Measurements from ENCODE around the gene SSBP2.
"Not testable (repeated sequence)": the region's sequence is repeated elsewhere in the genome, so short reads cannot be mapped to it uniquely, and the experiment has no call there.

The SSBP2 gene

DNA sequence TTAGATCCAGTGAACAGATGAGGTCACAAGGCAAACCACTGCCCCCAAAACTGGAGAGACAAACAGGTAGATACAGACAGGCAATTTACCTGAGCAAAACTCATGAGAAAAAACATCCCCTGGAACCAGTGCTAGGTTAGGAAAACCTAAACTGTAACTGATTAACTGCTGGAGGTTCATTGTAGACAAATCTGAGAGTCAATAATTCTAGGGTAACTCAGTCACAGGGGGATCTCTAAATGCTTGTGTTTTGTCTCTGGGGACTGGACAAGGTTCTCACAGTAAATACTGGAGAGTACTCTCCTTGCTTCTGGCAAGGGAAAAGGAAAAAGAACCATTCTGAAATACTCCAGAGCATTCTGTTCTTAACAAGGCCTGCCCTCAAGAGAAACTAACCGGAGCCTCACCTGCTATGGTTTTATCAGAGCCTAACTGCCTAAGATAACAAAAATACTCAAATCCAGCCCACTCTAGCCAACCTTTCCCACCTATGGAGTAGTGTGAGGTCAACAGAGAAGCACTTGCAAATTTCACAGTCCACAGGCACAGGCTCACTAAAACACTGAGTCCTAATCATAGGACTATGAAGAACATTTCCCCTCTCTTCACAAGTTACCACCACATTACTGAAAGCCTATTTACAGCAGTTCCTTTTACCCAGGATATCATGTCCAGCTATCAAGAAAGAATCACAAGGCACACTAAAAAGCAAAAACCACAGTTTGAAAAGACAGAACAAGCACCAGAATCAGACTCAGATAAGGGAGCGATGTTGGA, 217.1 kb downstream of the SSBP2 start:
- no peak for ATAC-seq
- DNase-seq (ENCODE audit: low spot score in 2 of 2): no peak
- no peaks in the 10 kb centered on the region for H3K4me1 Mint-ChIP-seq
- no peak overlapping the region for H3K27ac Mint-ChIP-seq
- no peaks in the 10 kb centered on the region for H3K36me3 Mint-ChIP-seq
- H3K9me3 Mint-ChIP-seq: no peaks in the 10 kb centered on the region
- no peak overlapping the region for H3K4me3 Mint-ChIP-seq

DNA sequence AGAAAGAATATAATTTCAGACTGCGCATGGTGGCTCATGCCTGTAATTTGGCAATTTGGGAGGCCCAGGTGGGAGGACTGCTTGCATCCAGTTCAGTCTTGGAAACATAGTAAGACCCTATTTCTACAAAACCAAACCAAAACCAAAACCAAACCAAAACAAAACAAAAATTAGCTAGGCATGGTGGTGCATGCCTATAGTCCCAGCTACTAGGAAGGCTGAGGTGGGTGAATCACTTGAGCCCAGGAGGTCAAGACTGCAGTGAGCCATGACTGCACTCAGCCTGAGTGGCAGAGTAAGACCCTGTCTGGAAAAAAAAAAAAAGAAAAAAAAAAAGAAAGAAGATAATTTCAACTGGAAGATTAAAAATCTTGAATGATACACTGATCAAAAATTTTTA, 220.0 kb downstream of the SSBP2 start:
- H3K4me1 Mint-ChIP-seq: no peaks in the 10 kb centered on the region
- no peak overlapping the region for H3K27ac Mint-ChIP-seq
- no peaks in the 10 kb centered on the region for H3K36me3 Mint-ChIP-seq
- ATAC-seq: peak; percentile 43
- H3K4me3 Mint-ChIP-seq: no peak overlapping the region
- no peaks in the 10 kb centered on the region for H3K9me3 Mint-ChIP-seq
- DNase-seq (ENCODE audit: low spot score in 2 of 2): no peak

DNA sequence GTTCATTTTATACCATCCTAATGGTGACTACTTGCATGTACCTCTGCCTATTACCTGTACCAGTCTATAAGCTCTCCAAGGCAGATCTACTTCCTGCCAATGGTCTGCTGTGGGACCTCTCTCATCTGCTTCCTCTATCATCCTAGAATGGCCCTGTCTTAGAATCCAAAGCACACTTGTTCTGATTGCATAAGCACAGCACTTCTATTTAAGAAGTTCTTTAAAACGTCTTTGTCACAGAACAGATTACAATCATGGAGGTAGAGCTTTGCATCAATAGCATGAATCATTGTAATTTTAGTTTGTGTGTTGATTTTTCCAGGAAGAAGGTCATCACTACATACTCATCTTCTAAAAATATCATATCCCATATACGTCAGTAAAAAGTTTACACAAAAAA, 225.2 kb downstream of the SSBP2 start:
- H3K9me3 Mint-ChIP-seq: no peaks in the 10 kb centered on the region
- peaks cover 7% of the 10 kb centered on the region for H3K4me1 Mint-ChIP-seq
- DNase-seq (ENCODE audit: low spot score in 2 of 2) (no peak), ATAC-seq (peak; percentile 74)
- no peak overlapping the region for H3K4me3 Mint-ChIP-seq
- peak overlapping the region; percentile 45 for H3K27ac Mint-ChIP-seq
- no peaks in the 10 kb centered on the region for H3K36me3 Mint-ChIP-seq

DNA sequence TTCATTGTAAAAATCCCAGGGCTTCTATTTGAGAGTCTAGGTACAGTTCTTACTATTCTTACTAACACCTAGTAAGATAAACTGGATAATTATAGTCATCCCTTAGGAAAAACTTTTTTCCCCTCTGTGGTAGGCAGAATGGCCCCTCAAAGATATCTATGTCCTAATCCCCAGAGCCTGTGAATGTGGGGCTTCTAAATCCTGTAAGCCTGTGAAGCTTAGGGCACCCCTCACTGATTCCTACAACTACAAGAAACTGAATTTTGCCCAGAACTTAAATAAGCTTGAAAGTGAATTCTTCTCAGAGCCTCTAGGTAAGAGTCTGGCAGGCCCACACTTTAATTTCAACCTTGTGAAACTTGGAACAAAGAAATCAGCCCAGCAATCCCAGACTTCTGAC, 226.9 kb downstream of the SSBP2 start:
- Mint-ChIP-seq H3K36me3 (no peaks in the 10 kb centered on the region), H3K4me3 (no peak overlapping the region), H3K4me1 (peaks cover 7% of the 10 kb centered on the region), H3K27ac (no peak overlapping the region), H3K9me3 (no peaks in the 10 kb centered on the region)
- ATAC-seq: no peak
- DNase-seq (ENCODE audit: low spot score in 2 of 2): no peak

DNA sequence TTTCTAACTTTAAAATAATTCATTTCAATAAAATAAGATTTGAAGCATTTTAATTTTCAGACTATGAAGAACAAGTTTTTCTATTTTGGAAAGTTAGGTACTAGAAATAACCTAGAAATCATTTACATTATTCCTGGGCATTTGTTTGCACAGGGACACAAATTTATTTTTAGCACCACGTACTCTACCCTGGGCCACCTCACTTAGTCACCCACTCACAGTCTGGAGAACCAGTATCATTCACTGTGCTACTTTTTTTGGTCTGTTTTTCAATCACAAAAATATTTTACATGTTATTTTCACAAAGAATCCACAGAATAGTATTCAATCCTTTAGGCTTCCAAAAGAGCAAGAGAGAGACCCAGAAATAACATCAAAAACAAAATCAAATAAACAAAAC, 228.3 kb downstream of the SSBP2 start:
- no peak for ATAC-seq
- no peak overlapping the region for H3K27ac Mint-ChIP-seq
- DNase-seq (ENCODE audit: low spot score in 2 of 2): no peak
- H3K4me3 Mint-ChIP-seq: no peak overlapping the region
- no peaks in the 10 kb centered on the region for H3K9me3 Mint-ChIP-seq
- no peaks in the 10 kb centered on the region for H3K36me3 Mint-ChIP-seq
- H3K4me1 Mint-ChIP-seq: peaks cover 7% of the 10 kb centered on the region

DNA sequence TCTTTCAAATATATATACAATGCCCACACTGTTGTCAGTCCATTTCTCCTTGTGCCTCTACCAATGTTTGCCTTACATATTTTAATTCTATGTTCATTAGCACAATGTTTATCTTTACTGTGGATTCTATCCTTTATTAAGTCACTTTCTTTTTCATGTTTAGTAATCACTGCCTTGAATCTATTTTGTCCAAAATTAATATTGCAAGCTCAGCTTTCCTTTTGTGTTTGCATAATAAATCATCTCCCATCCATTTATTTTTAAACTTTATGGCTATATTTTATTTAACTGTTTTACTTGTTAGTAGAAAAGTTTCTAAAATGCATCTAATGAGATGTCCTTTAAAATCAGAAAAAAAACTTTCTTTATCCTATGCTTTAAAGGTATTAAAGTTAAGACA, 230.1 kb downstream of the SSBP2 start:
- Mint-ChIP-seq H3K4me3 (no peak overlapping the region), H3K36me3 (no peaks in the 10 kb centered on the region), H3K4me1 (peaks cover 6% of the 10 kb centered on the region), H3K9me3 (no peaks in the 10 kb centered on the region), H3K27ac (no peak overlapping the region)
- no peak for ATAC-seq
- DNase-seq (ENCODE audit: low spot score in 2 of 2): no peak

DNA sequence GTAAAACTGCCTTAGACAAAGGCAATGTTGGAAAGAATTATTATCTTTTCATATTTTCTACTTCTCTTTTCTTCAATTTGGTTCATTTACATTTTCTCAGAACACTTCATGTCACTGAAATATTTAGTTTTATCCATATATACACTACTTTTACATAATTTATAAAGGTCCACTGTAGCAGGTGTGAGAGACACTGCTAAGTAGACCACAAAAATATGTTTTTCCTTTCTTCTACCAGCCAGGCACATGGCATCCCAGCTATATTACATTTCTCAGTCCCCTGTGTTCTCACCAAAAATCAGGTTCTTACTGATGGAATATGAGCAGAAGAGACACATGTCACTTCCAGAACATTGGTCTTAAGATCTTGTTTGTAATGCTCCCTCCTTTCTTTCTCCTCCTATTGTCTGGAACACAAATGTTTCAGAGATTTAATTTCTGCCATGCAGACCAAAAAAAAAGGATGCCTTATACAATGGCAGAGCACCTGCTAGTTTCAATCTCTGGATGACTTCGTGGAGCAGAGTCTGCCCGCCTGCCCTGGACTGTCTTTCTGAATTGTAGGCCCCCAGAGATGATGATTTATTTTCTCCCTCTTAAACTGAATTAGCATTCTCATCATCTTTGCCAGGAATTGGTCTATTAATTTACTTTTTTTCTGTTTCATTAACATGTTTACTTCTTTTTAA, 231.5 kb downstream of the SSBP2 start:
- Mint-ChIP-seq H3K27ac (no peak overlapping the region), H3K4me3 (no peak overlapping the region), H3K4me1 (no peaks in the 10 kb centered on the region), H3K36me3 (no peaks in the 10 kb centered on the region), H3K9me3 (no peaks in the 10 kb centered on the region)
- DNase-seq (ENCODE audit: low spot score in 2 of 2): no peak
- ATAC-seq: no peak

DNA sequence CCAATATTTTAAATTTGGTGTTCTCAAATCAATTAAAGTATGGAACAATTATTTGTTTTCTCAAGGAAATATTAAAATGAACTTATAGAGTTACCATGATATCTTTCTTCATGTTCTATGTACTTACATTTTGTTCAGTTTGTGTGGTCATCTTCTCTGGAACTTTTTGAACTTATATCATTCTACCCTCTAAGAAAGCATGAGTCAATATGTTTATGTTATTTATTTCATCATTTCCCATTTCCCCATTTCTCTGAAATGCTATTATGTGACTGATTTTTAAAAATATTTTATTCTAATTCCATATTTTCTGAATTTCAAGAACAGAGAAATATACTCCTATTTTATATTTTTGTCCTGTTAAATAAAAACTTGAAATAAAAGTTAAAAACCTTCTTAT, 233.4 kb downstream of the SSBP2 start:
- Mint-ChIP-seq H3K9me3 (no peaks in the 10 kb centered on the region), H3K4me1 (no peaks in the 10 kb centered on the region), H3K36me3 (no peaks in the 10 kb centered on the region), H3K4me3 (no peak overlapping the region), H3K27ac (no peak overlapping the region)
- DNase-seq (ENCODE audit: low spot score in 2 of 2): no peak
- no peak for ATAC-seq

DNA sequence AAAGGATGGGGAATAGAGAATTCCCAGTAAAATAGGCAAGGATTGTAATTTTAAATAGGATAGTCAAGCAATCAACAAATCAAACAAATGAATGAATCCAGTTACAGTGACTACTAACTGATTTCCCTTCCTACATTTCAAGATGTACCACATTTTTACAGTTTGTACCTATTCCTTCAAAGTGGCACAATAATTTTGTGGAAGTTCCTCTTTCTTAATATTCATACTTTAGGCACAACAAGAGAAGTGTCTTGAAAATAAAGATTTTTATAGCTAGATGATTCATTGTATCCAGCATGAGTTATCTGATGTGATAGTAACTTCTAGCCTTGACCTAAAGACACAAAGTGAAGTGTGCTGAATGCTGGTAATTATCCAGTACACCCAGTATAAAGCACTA, 234.8 kb downstream of the SSBP2 start:
- ATAC-seq (no peak), DNase-seq (ENCODE audit: low spot score in 2 of 2) (no peak)
- Mint-ChIP-seq H3K36me3 (no peaks in the 10 kb centered on the region), H3K4me3 (no peak overlapping the region), H3K4me1 (no peaks in the 10 kb centered on the region), H3K27ac (no peak overlapping the region), H3K9me3 (no peaks in the 10 kb centered on the region)

DNA sequence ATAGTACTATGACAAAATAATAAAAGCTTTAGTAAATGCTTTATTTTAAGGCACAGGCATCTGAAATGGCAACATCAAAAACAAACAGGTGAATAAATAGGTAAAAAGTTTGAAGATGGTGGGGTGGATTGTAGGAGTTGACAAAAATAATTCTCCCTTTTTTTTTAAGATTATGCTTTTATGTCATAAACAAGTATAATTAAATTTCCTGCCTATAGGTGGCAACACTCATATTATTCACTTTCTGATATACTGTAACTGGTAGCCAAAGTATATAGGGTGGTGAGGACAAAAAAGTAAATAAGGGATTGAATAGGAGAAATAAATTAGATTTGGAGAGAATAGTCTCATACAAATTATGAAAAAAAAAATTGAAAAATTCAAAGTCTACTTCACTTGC, 236.9 kb downstream of the SSBP2 start:
- Mint-ChIP-seq H3K4me1 (no peaks in the 10 kb centered on the region), H3K4me3 (no peak overlapping the region), H3K36me3 (no peaks in the 10 kb centered on the region), H3K9me3 (no peaks in the 10 kb centered on the region), H3K27ac (no peak overlapping the region)
- ATAC-seq (no peak), DNase-seq (ENCODE audit: low spot score in 2 of 2) (no peak)

DNA sequence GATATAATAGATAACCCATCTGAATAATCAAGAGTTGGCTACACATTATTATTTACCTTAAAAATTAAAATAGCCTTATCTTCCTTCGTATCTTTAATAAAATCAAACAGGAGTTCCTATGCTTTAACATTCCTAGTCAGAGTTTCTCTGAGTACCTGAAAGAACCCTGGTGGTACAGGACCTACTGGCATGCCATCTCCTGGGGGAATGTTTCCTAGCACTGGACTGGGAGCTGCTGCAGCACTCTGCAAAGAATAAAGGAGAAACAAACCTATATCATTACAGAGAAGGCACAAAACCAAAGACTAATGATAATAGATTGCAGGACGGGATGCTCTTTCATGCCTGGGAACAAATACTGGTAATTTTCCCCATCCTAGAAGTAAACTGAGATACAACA, 237.4 kb downstream of the SSBP2 start:
- H3K4me3 Mint-ChIP-seq: no peak overlapping the region
- no peak for DNase-seq (ENCODE audit: low spot score in 2 of 2)
- H3K4me1 Mint-ChIP-seq: no peaks in the 10 kb centered on the region
- ATAC-seq: no peak
- H3K9me3 Mint-ChIP-seq: no peaks in the 10 kb centered on the region
- H3K27ac Mint-ChIP-seq: no peak overlapping the region
- no peaks in the 10 kb centered on the region for H3K36me3 Mint-ChIP-seq

DNA sequence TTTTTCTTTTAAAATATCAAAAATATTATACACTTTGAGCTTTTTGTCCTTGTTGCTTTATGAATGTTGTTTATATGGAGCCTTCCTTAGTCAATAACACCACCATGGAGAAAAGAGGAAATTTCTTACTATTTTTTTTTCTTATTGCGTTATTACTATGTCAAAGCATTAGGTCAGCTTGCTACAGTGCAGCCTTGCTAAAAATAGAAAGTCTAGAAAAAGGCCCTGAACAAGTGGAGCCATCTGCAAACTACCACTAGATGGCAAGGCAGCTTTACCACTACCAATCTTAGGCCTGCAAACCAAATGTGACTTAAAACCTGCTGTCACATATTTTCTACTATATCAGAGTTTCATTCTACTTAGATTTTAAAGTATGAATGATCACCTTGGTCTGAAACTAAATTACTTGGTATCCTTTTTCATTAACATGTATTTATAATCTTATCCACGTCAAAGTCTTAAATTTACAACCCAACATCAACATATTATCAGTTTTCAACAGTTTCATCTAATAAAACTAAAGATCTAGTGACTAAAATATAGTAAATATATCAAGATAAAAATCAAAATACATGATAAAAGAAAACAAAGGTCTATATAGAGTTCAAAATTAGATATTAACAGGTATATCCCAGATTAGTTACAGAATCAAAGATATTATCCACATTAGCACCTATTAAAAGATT, 243.9 kb downstream of the SSBP2 start:
- ATAC-seq (peak; percentile 96), DNase-seq (ENCODE audit: low spot score in 2 of 2) (no peak)
- Mint-ChIP-seq H3K4me3 (no peak overlapping the region), H3K9me3 (no peaks in the 10 kb centered on the region), H3K36me3 (no peaks in the 10 kb centered on the region), H3K4me1 (no peaks in the 10 kb centered on the region), H3K27ac (no peak overlapping the region)

DNA sequence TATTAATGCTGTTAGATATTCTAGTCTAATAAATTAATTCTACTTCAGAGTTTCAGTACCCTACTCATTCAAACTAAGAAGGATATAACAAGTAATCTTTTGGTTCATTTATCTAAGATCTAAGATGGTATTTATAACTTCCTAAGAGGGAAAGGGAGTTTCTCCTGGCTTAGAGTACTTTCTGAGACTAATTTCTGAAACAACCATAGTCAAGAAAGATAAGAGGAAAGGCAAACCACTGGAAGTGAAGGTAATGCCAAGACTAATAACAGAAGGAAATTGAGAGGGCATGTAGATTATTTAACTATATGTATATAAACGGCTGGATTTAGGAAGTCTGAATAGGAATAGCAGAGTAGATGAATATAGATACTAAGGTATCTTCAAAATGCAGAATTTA, 244.5 kb downstream of the SSBP2 start:
- Mint-ChIP-seq H3K9me3 (no peaks in the 10 kb centered on the region), H3K36me3 (no peaks in the 10 kb centered on the region), H3K4me1 (no peaks in the 10 kb centered on the region), H3K27ac (no peak overlapping the region), H3K4me3 (no peak overlapping the region)
- DNase-seq (ENCODE audit: low spot score in 2 of 2) (no peak), ATAC-seq (no peak)

DNA sequence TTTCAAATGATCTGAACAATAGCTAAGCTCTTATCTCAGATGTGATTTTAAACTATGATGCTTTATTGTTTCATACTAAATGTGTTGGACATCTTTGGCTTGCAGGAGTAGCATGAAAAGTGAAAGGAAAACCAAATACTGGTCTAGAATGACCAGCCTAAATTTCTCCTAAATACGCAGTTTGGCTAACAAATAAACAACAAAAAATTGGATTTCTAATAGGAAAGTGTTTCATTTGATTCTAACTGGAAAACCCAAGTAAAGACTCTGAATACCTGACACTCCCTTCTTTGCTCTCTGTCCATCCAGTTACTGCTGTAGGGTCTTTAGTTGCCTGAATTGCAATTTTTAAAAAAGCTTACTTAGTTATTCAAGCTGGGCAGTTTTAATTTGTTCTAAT, 245.2 kb downstream of the SSBP2 start:
- DNase-seq (ENCODE audit: low spot score in 2 of 2) (no peak), ATAC-seq (no peak)
- Mint-ChIP-seq H3K4me1 (no peaks in the 10 kb centered on the region), H3K36me3 (no peaks in the 10 kb centered on the region), H3K4me3 (no peak overlapping the region), H3K9me3 (no peaks in the 10 kb centered on the region), H3K27ac (no peak overlapping the region)

DNA sequence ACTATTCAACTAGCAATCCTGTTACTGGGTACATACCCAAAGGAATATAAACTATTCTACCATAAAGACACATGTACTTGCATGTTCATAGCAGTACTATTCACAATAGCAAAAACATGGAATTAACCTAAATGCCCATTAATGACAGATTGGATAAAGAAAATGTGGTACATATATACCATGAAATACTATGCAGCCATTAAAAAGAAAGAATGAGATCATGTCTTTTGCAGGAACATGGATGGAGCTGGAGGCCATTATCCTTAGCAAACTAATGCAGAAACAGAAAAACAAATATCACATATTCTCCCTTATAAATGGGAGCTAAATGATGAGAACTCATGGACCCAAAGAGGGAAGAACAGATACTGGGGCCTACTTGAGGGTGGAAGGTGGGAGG, 247.3 kb downstream of the SSBP2 start:
- DNase-seq (ENCODE audit: low spot score in 2 of 2); H3K9me3 Mint-ChIP-seq; ATAC-seq; H3K4me1 Mint-ChIP-seq; H3K27ac Mint-ChIP-seq; H3K36me3 Mint-ChIP-seq; H3K4me3 Mint-ChIP-seq: not testable (repeated sequence)

DNA sequence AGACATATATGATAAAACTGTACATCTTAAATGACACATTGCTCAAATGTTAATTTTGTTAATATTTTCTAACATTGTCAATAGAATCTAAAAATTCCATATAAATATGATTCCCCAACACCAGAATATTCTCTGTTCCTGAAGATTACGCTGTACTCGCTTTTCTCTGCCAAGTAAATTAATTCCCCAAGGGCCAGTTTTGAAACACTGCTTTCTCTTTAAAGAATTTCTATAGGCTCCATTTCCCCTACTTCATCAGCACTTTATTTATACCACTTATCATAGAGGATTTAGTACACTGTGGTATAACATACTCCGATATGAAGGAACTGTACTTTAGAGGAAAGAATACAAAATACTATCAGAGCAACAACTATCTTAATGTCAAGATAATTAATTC, 255.6 kb downstream of the SSBP2 start:
- no peaks in the 10 kb centered on the region for H3K4me1 Mint-ChIP-seq
- H3K9me3 Mint-ChIP-seq: no peaks in the 10 kb centered on the region
- H3K27ac Mint-ChIP-seq: no peak overlapping the region
- DNase-seq (ENCODE audit: low spot score in 2 of 2): no peak
- H3K4me3 Mint-ChIP-seq: no peak overlapping the region
- no peaks in the 10 kb centered on the region for H3K36me3 Mint-ChIP-seq
- no peak for ATAC-seq

Data from stimulated activated effector memory CD8-positive, alpha-beta T cell treated with anti-CD3 and anti-CD28 coated beads, Interleukin-12 subunit alpha, Interleukin-12 subunit beta, amount 100 ng/mL, for 72 hours (primary cell).